Measurements from ENCODE around the gene B3GAT3.
"Not testable (repeated sequence)": the region's sequence is repeated elsewhere in the genome, so short reads cannot be mapped to it uniquely, and the experiment has no call there.

B3GAT3 gene

DNA sequence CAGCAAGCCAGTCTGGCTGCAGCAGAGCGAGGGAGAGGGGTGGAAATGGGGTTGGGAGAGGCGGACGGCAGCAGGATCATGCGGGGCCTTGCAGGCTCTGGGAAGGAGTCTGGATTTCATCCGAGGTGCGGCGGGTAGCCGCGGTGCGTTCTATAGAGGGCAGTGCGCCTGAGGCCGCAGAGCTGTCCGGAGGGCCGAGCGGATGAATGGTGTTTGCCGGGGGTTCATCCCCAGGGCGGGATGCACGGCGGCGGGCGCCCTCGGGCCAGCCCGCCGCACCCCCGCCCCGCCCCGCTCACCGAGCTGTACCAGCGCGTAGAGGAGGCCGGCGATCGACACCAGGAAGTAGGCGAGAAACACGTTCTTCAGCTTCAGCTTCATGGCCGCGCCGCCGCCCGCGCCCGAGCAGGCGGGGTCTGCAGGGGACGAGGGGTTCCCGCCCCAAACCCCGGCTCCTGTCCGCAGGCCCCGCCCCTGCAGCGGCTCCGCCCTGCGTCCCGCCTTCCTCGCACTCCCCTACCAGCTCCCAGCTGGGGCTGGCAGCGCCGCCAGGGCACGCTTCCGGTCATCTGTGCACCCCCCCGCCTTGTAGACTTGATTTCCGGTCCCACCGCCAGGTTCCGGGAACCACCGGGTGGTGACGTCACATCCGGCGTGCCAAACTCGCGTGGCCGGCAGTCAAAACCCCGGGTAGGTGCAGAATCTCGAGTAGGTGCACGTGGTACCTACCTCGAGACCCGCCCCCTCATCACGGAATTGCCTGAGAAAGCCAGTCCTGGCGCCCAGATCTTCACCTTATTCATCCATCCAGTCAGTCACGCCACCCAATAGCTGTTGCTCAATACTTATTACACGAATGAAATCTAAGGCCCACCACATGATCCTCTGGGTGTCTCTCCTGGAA lies at the start of gene B3GAT3:
B3GAT3 (minus strand) TSS at position 420 of the 904 bp plus-strand sequence; CDS start at position 381, 39 bp downstream.
- peak; percentile 99 for DNase-seq (ENCODE audit: low read depth)

GRCh38 chr11:62671236-62671607 lies 49.4 kb upstream of the B3GAT3 start:
- no peak for DNase-seq (ENCODE audit: low read depth)

- DNase-seq (ENCODE audit: low read depth) = no peak
Observed at GRCh38 chr11:62669420-62670161, 47.8 kb upstream of the B3GAT3 start.

- no peak for DNase-seq (ENCODE audit: low read depth)
Observed at GRCh38 chr11:62667460-62667859, 45.7 kb upstream of the B3GAT3 start.

DNA sequence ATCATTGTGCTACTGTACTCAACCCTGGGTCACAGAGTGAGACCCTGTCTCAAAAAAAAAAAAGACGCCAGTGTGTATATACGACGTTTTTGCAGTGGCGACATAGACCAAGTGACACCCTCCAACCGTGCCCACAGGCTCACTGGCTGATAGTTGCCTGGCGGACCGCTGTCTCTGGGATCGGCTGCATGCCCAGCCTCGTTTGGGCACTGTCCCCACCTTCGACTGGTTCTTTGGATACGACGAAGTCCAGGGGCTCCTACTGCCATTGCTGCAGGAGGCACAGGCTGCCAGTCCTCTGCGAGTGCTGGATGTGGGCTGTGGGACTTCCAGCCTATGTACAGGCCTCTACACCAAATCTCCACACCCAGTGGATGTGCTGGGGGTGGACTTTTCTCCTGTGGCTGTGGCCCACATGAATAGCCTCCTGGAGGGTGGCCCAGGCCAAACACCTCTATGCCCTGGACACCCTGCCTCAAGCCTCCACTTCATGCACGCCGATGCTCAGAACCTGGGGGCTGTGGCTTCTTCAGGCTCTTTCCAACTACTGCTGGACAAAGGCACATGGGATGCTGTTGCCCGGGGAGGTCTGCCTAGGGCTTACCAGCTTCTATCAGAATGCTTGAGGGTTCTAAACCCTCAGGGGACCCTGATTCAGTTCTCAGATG lies 44.6 kb upstream of the B3GAT3 start:
- no peak for DNase-seq (ENCODE audit: low read depth)

DNA sequence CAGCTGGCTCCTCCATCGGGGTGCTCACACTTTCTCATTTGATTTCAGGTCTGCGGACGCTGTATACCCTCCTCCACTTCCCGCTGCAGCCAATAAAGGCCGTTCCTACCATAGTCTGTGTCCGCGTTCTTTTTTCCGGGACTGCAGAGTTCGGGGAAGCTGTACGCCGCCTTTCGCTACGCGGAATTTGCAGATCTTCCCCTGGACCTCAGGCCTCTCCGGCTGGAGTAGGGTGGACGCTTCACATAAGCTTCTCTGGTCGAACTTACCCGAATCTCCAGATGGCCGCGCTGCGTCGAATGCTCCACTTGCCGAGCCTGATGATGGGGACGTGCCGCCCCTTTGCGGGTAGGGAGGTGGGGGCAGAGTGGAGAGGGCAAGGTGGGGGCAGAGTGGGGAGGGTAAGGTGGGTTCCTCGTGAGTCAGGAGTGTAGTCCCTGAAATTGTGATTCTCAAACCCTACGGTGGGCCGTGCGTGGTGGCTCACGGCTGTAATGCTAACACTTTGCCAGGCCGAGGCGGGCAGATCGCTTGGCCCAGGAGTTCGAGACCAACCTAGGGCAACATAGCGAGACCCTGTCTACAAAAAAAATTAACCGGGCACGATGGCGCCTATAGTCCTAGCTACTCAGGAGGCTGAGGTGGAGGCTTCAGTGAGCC lies 43.9 kb upstream of the B3GAT3 start:
- DNase-seq (ENCODE audit: low read depth) = peak; percentile 56

- peak; percentile 94 for DNase-seq (ENCODE audit: low read depth)
Observed at GRCh38 chr11:62665075-62665598, 43.4 kb upstream of the B3GAT3 start, which contains the start of the genes C11orf98 and CSKMT. TSS of gene C11orf98 (minus strand) at chr11:62665210. CDS start at chr11:62665169, 41 bp downstream. TSS of gene CSKMT (plus strand) at chr11:62665312. CDS start at chr11:62665880, 568 bp downstream.

DNA sequence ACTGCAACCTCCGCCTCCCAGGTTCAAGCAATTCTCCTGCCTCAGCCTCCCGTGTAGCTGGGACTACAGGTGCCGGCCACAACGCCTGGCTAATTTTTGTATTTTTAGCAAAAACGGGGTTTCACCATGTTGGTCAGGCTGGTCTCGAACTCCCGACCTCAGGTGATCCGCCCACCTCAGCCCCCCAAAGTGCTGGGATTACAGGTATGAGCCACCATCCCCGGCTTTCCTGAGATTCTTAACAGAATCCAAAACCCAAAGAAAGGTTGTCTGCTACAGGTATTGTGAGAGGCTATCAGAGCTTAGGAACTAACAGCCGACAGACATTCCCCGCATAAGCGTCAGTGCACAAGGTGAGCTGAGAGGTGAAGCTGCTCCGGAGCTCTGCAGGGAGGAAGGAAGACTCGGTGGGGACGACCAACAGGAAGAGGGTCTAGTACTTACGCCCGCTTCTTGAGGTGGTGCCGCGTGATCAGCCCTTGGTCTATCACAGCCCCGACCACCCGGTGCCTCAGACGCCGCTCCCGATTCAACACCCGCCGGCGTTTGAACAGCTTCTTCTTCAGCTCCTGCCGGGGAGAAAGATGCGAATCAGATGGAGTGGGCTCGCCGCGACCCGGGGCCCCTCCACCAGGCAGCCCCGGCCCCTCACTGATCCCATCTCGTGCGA lies 42.8 kb upstream of the B3GAT3 start:
- no peak for DNase-seq (ENCODE audit: low read depth)

DNA sequence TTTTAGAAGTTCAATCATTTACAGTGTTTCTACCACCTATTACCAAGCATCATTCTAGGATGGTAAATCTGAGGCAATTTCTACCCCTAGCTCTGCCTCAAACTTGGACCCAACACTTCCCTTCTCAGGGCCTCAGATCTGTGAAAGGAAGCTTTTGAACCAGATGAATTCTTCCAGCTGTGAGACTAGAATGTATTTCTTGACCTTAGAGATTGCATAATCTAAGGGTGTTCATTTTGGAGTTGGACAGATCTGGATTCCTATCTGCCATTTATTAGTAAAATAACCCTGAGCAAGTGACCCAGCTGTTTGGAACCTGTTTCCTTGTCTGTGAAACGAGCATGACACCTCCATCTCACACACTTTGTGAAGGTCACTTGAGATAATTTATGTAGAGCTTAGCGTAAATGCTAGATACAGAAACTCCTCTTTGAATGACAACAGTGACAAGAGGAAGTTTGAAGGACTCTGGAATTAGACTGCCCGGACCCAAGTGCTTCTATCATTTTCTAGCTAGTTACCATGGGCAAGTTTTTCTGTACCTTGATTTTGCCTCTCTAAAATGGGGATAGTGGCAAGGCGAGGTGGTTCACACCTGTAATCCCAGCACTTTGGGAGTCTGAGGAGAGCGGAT lies 35.1 kb upstream of the B3GAT3 start:
- no peak for DNase-seq (ENCODE audit: low read depth)

DNA sequence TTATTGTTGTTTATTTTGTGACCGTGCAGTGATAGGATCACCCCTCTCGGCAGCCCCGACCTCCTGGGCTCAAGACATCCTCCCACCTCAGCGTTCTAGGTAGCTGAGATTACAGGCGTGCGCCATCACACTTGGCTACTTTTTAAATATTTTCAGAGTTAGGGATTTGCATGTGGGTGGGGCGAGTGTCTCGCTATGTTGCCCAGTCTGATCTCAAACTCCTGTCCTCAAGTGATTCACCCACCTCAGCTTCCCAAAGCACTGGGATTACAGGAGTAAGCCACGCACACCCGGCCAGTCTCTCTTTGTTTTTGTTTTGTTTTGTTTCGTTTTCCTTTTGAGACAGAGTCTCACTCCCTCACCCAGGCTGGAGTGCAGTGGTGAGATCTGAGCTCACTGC lies 32.5 kb upstream of the B3GAT3 start:
- DNase-seq (ENCODE audit: low read depth) = no peak

DNA sequence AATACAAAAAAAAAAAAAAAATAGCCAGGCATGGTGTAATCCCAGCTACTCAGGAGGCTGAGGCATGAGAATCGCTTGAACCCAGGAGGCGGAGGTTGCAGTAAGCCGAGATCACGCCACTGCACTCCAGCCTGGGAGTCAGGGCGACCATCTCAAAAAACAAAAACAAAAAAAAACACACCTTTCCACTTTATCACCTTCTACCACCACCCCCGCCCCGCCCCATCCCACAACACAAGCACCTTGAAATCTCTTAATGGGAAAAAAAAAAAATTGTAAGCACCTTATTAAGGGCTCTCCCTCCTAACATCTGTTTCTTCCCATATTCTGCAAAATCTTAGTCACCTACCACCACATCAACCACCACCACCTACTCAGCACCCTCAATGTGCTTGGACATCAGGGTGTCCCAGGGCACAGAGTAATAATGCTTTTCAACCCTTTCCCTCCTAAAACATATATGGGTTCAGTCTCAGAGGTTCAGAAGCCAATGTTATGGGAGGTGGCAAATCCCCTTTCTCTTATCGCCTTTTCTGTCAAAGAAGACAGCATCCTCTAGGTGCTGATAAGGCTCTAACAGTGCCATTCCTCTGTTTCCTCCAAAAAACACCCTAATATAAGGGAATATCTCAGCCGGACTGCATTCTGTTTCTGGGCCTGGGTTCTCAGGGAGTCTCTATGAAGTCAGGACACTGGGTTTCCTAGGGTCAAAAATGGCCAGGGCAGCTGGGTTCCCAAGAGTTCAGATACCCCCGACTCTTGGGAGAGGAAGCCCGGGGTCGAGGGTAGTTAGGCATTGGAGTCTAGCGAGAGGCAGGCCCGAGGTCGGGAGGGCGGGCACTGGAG lies 30.6 kb upstream of the B3GAT3 start:
- no peak for DNase-seq (ENCODE audit: low read depth)

DNA sequence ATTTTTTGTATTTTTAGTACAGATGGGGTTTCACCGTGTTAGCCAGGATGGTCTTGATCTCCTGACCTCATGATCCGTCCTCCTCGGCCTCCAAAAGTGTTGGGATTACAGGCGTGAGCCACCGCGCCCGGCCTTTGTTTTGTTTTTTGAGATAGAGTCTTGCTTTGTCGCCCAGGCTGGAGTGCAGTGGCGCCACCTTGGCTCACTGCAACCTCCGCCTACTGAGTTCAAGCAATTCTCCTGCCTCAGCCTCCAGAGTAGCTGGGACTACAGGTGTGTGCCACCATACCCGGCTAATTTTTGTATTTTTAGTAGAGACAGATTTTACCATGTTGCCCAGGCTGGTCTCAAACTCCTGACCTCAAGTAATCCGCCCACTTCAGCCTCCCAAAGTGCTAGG lies 28.5 kb upstream of the B3GAT3 start:
- not testable (repeated sequence) for DNase-seq (ENCODE audit: low read depth)

DNA sequence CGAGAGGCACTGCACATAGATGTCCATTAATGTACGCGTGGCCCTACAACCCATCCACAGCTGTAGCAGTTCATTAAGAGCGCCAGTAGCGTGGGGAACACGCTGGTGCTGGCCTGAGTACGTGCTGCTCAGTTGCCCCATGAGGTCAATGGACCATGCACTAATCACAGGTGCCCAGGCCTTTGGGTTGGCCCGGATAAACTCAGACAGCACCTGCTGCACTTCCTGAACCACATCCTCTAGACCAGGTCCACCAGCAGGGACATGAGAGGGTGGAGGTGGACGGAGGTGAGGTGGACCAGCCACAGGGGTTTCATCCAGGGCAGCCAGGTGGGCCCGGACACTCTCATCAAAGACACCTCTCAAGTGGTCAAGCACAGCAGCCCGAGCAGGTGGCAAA lies 27.7 kb upstream of the B3GAT3 start:
- DNase-seq (ENCODE audit: low read depth) = no peak

- DNase-seq (ENCODE audit: low read depth) = no peak
Observed at GRCh38 chr11:62648967-62649364, 27.2 kb upstream of the B3GAT3 start.

GRCh38 chr11:62648185-62648966 lies 26.6 kb upstream of the B3GAT3 start:
- no peak for DNase-seq (ENCODE audit: low read depth)

- DNase-seq (ENCODE audit: low read depth) = no peak
Observed at GRCh38 chr11:62647609-62648005, 25.8 kb upstream of the B3GAT3 start.

DNA sequence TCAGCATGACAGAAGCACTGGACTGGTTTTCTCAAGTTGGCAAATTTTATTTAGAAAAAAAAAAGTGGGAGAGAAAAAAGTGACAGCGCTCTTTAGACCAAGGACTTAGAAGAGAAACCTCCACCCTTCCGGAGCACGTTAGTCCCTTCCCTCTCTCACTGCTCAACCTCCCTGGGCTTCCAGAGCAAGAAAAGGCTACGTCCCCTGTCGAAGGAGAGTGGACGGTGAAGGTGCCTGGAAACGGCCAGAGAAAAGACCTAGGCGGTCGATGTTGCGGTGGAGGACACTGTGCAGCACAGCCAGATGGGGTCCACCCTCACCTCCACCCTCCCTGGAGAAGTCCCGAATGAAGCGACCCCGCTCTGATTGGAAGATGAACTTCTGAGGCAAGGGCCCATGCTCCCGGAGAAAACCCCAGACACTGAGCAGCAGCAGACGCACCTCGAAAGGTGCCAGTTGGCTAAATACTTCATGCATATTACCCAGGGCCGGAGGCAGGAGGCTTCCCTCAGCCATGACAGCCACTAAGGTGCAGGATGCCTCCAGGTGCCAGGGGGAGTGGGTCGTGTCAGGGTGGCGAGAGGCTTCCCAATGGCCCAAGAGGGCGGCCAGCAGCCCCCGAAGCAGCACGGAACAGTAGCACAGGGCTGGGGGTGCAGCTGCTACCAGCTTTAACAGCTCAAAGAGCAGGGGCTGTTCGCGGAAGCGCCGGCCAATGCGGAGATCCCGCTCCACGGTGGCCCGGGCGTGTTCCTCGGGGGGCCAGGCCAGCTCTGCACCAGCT lies 25.2 kb upstream of the B3GAT3 start:
- DNase-seq (ENCODE audit: low read depth) = no peak
